ENCODE measurements around the gene ARID3C. TPM values are rescaled to one million over a fixed set of nuclear protein-coding genes. Genes with fewer than 3 reads are reported as not detected.

Gene ARID3C
- total RNA-seq, 2 experiments from 2014 or later = 0.29 to 0.37 TPM

- Mint-ChIP-seq H3K27ac (no peak overlapping the region), H3K9me3 (no peaks in the 10 kb centered on the region), H3K36me3 (ENCODE audit: low read depth) (no peaks in the 10 kb centered on the region), H3K4me1 (ENCODE audit: low read depth) (peaks cover 9% of the 10 kb centered on the region), H3K4me3 (no peak overlapping the region), H3K27me3 (ENCODE audit: low read depth) (no peaks in the 10 kb centered on the region)
- no peak for DNase-seq
- intact Hi-C loops (cut with micrococcal nuclease) = loop anchor here (10.0 kb wide), 1 partner anchor 271 kb away; no protein-coding TSS in a partner anchor
- CTCF ChIA-PET = interaction anchor here (1.0 to 8.3 kb wide), 6 partner anchors 14 to 203 kb away, joined by 3 to 64 read pairs (median 14); partner anchors contain the start of genes DCTN3 and SIGMAR1
These were observed 22.7 kb downstream of the ARID3C start for GRCh38 chr9:34606190-34606589.

GRCh38 chr9:34603610-34604231 is 25.1 kb downstream of the ARID3C start:
- CTCF ChIA-PET = interaction anchor here (0.6 to 8.3 kb wide), 29 partner anchors 8 to 227 kb away, joined by 3 to 64 read pairs (median 4); partner anchors contain the start of genes DCTN3, GALT, RPP25L and SIGMAR1
- peak; percentile 89 for DNase-seq
- intact Hi-C loops (cut with micrococcal nuclease) = loop anchor here (1.0 to 10.0 kb wide), 4 partner anchors 41 to 269 kb away; no protein-coding TSS in a partner anchor
- Mint-ChIP-seq H3K36me3 (ENCODE audit: low read depth) (no peaks in the 10 kb centered on the region), H3K4me1 (ENCODE audit: low read depth) (no peaks in the 10 kb centered on the region), H3K4me3 (no peak overlapping the region), H3K27me3 (ENCODE audit: low read depth) (no peaks in the 10 kb centered on the region), H3K9me3 (no peaks in the 10 kb centered on the region), H3K27ac (no peak overlapping the region)

DNA sequence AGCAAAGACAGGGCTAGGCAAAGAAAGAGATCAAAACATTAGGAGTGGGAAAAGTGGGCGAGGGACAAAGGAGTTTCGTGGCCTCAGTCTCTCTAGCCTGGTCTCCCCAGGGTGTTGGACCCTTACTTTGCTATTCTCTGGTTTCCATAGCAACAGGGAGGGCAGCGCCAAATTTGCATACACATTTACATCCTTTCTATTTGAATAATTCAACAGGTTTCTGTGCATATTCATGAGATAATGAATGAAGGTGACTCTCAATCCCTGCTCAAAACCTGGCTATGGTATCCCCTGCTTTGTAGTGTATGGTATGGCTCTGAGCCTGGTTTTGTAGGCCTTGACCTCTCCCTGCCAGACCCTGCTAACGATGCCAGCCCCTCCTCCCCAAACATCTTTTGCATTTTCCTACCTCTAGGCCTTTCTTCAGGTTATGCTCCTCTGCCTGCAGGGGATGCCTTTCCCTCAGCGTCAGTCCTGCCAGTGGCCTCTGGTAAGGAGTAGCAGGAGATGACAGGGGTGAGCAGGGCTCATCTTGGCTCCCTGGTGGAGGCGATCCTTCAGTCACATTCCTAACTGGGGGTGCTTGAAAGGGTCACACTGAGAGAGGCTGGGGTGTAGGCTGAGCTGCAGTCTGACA is 26.8 kb downstream of the ARID3C start:
- H3K4me1 Mint-ChIP-seq (ENCODE audit: low read depth) = no peaks in the 10 kb centered on the region
- no peak for DNase-seq
- H3K27me3 Mint-ChIP-seq (ENCODE audit: low read depth) = no peaks in the 10 kb centered on the region
- H3K4me3 Mint-ChIP-seq = no peak overlapping the region
- no peak overlapping the region for H3K27ac Mint-ChIP-seq
- CTCF ChIA-PET = interaction anchor here (0.5 to 8.3 kb wide), 14 partner anchors 8 to 379 kb away, joined by 3 to 64 read pairs (median 8); partner anchors contain the start of genes DCTN3, RPP25L and SIGMAR1
- intact Hi-C loops (cut with micrococcal nuclease) = loop anchor here (10.0 kb wide), 1 partner anchor 267 kb away; no protein-coding TSS in a partner anchor
- H3K9me3 Mint-ChIP-seq = no peaks in the 10 kb centered on the region
- no peaks in the 10 kb centered on the region for H3K36me3 Mint-ChIP-seq (ENCODE audit: low read depth)

- CTCF ChIA-PET = interaction anchor here (0.7 to 1.7 kb wide), 3 partner anchors 8 to 161 kb away, joined by 3 to 12 read pairs (median 5); no protein-coding TSS in a partner anchor
- no peak for DNase-seq
- Mint-ChIP-seq H3K27me3 (ENCODE audit: low read depth) (peaks cover 8% of the 10 kb centered on the region), H3K4me3 (no peak overlapping the region), H3K4me1 (ENCODE audit: low read depth) (no peaks in the 10 kb centered on the region), H3K36me3 (ENCODE audit: low read depth) (no peaks in the 10 kb centered on the region), H3K27ac (no peak overlapping the region), H3K9me3 (no peaks in the 10 kb centered on the region)
- intact Hi-C loops (cut with micrococcal nuclease) = loop anchor here (10.0 kb wide), 1 partner anchor 266 kb away; no protein-coding TSS in a partner anchor
These were observed 28.0 kb downstream of the ARID3C start for GRCh38 chr9:34600908-34601307.

GRCh38 chr9:34599546-34599945 is 29.3 kb downstream of the ARID3C start:
- H3K27ac Mint-ChIP-seq = no peak overlapping the region
- DNase-seq = no peak
- peaks cover 11% of the 10 kb centered on the region for H3K27me3 Mint-ChIP-seq (ENCODE audit: low read depth)
- H3K4me1 Mint-ChIP-seq (ENCODE audit: low read depth) = no peaks in the 10 kb centered on the region
- CTCF ChIA-PET = interaction anchor here (1.7 to 2.1 kb wide), 2 partner anchors 8 to 52 kb away, joined by 8 to 12 read pairs; no protein-coding TSS in a partner anchor
- H3K36me3 Mint-ChIP-seq (ENCODE audit: low read depth) = no peaks in the 10 kb centered on the region
- H3K9me3 Mint-ChIP-seq = no peaks in the 10 kb centered on the region
- intact Hi-C loops (cut with micrococcal nuclease) = no loop called here
- H3K4me3 Mint-ChIP-seq = no peak overlapping the region

DNA sequence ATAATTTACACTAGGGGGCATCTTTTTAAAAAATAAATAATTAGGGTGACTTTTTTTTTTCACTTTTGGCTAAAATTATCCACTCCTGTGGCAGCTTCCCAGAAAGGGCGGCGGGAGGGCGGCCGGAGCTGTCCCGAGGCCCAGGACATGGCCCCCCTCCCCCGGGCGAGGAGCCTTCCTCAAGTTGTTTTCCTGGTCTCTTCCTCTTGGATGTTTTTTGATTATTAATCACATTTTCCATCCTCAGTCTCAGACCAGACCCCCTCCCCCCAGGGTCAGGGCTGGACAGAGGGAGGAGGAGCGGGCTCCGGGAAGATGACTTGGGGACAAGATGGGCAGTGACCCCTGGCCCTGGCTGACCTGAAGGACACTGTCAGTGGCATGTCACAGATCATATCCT is 34.7 kb downstream of the ARID3C start:
- no peaks in the 10 kb centered on the region for H3K9me3 Mint-ChIP-seq
- H3K4me1 Mint-ChIP-seq (ENCODE audit: low read depth) = peaks cover 17% of the 10 kb centered on the region
- no peak overlapping the region for H3K4me3 Mint-ChIP-seq
- no peak for DNase-seq
- no peaks in the 10 kb centered on the region for H3K36me3 Mint-ChIP-seq (ENCODE audit: low read depth)
- H3K27ac Mint-ChIP-seq = no peak overlapping the region
- CTCF ChIA-PET = interaction anchor here (0.6 to 2.5 kb wide), 6 partner anchors 8 to 108 kb away, joined by 3 to 17 read pairs (median 4); no protein-coding TSS in a partner anchor
- intact Hi-C loops (cut with micrococcal nuclease) = loop anchor here (5.0 kb wide), 1 partner anchor 92 kb away; no protein-coding TSS in a partner anchor
- peaks cover 44% of the 10 kb centered on the region for H3K27me3 Mint-ChIP-seq (ENCODE audit: low read depth)

GRCh38 chr9:34592895-34593601 is 35.8 kb downstream of the ARID3C start:
- CTCF ChIA-PET = interaction anchor here (0.5 to 3.2 kb wide), 13 partner anchors 10 to 216 kb away, joined by 3 to 26 read pairs (median 4); partner anchors contain the start of gene MYORG
- no peak overlapping the region for H3K4me3 Mint-ChIP-seq
- no peak overlapping the region for H3K27ac Mint-ChIP-seq
- intact Hi-C loops (cut with micrococcal nuclease) = loop anchor here (5.0 kb wide), 1 partner anchor 91 kb away; no protein-coding TSS in a partner anchor
- no peak for DNase-seq
- peaks cover 22% of the 10 kb centered on the region for H3K4me1 Mint-ChIP-seq (ENCODE audit: low read depth)
- no peaks in the 10 kb centered on the region for H3K9me3 Mint-ChIP-seq
- H3K36me3 Mint-ChIP-seq (ENCODE audit: low read depth) = no peaks in the 10 kb centered on the region
- peaks cover 55% of the 10 kb centered on the region for H3K27me3 Mint-ChIP-seq (ENCODE audit: low read depth)

DNA sequence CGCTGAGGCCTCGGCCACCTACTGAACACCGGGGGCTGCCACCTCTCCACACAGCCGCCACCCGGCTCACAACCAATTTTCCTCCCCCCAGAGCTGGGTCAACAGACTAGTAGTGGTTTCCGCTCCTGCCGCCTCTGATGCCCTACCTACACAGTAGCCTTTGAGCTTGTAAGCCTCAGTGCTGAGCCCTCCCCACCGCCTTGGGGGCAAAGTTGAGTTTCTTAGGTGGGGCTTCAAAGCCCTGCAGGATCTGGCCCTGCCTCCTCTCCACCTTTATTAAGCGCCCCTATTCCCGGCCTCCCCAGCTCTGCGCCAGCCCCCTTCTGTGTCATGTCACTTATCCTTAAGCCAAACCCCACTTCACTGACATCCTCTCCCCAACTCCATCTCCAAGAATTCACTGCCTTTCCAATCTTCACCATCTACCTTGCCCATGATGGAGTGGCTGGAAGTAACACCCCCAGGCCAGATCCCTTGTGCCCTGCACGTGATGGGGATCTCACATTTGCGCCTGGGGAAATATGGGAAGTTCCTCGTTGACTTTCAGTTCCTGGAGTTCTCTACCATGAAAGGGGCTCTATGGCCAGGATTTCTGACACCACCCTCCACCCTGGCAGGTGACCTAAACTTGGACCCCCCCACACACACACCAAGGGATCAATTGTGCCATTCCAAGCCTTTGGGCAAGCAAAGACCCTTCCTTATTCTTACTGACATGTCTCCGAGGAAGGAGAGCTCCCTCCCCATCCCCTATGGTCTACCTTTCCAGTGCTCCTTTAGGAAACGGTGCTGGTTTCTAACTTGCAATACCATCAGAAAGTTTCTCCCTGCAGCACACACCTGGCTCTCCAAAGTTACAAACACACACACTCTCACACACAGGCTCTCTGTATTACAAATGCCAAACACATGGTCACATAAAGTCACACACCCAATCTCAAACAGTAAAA is 36.7 kb downstream of the ARID3C start:
- no peaks in the 10 kb centered on the region for H3K9me3 Mint-ChIP-seq
- CTCF ChIA-PET = interaction anchor here (0.5 to 3.2 kb wide), 31 partner anchors 8 to 261 kb away, joined by 3 to 26 read pairs (median 4); partner anchors contain the start of genes DCTN3, MYORG and RPP25L
- intact Hi-C loops (cut with micrococcal nuclease) = loop anchor here (1.0 to 5.0 kb wide), 6 partner anchors 30 to 189 kb away; no protein-coding TSS in a partner anchor
- peaks cover 22% of the 10 kb centered on the region for H3K4me1 Mint-ChIP-seq (ENCODE audit: low read depth)
- DNase-seq = no peak
- no peaks in the 10 kb centered on the region for H3K36me3 Mint-ChIP-seq (ENCODE audit: low read depth)
- peaks cover 64% of the 10 kb centered on the region for H3K27me3 Mint-ChIP-seq (ENCODE audit: low read depth)
- H3K4me3 Mint-ChIP-seq = no peak overlapping the region
- H3K27ac Mint-ChIP-seq = no peak overlapping the region

DNA sequence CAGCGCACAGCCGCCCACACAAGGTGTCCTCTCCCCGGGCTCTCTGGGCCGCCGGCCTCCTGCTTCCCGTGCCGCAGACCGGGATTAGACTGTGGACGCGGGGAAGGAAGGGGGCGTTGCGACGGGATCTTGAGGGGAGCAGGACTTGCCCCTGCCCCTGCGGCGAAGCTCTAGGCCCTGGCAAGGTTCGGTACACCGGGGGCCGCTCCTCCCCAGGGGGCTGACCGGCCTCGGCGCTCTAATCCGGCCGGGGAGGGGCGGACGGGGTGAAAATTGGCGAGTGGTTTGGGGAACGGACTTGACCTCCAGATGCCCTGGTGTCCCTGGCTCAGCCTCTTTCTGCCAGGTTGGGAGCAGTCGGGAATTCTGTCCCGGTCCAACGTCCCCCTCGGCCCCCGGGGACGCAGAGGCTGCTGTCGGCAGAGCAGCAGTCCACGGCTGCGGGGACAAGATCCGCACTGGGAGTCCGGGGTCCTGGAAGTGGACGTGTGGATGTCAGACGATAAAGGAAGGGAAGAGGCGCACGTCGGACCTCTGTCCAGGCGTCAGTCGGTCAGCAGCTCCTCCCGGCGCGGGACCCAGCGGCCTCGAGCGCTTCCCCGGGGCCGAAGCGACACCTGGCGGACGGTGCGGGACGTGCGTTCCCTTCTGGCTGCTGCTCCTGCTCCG is 37.5 kb downstream of the ARID3C start:
- CTCF ChIA-PET = interaction anchor here (0.6 to 3.2 kb wide), 31 partner anchors 8 to 1557 kb away, joined by 3 to 26 read pairs (median 4); partner anchors contain the start of genes DCTN3, MYORG and RPP25L
- peak overlapping the region; percentile 58 for H3K4me3 Mint-ChIP-seq

GRCh38 chr9:34590381-34591247 is 38.3 kb downstream of the ARID3C start:
- Mint-ChIP-seq H3K36me3 (ENCODE audit: low read depth) (no peaks in the 10 kb centered on the region), H3K4me1 (ENCODE audit: low read depth) (peaks cover 22% of the 10 kb centered on the region), H3K4me3 (peak overlapping the region; percentile 58), H3K9me3 (no peaks in the 10 kb centered on the region), H3K27me3 (ENCODE audit: low read depth) (peaks cover 70% of the 10 kb centered on the region), H3K27ac (no peak overlapping the region)
- DNase-seq = peak; percentile 20
- intact Hi-C loops (cut with micrococcal nuclease) = loop anchor here (1.0 to 5.0 kb wide), 6 partner anchors 28 to 187 kb away; no protein-coding TSS in a partner anchor
- CTCF ChIA-PET = interaction anchor here (0.6 to 3.2 kb wide), 18 partner anchors 7 to 1556 kb away, joined by 3 to 26 read pairs (median 8); partner anchors contain the start of genes DCTN3 and RPP25L

More for the DNA sequence above, 37.5 kb downstream of the ARID3C start:
- intact Hi-C loops (cut with micrococcal nuclease) = loop anchor here (1.0 to 5.0 kb wide), 6 partner anchors 29 to 188 kb away; no protein-coding TSS in a partner anchor
- H3K27me3 Mint-ChIP-seq (ENCODE audit: low read depth) = peaks cover 68% of the 10 kb centered on the region
- H3K9me3 Mint-ChIP-seq = no peaks in the 10 kb centered on the region
- H3K4me1 Mint-ChIP-seq (ENCODE audit: low read depth) = peaks cover 22% of the 10 kb centered on the region
- no peaks in the 10 kb centered on the region for H3K36me3 Mint-ChIP-seq (ENCODE audit: low read depth)
- H3K27ac Mint-ChIP-seq = no peak overlapping the region
- peak; percentile 83 for DNase-seq
